Type B pancreatic cell (in vitro differentiated cells): ENCODE data around the gene C9orf50. TPM values are rescaled to one million over a fixed set of nuclear protein-coding genes. Genes with fewer than 3 reads are reported as not detected.

Experiments
- DNase-seq: peaks from one replicate; pipeline ENCODE4 v3.0.0; 2021; ENCODE audit warnings: mixed read lengths; ENCODE audit not compliant: unreplicated experiment; ENCODE audit errors: extremely low spot score
- H3K27ac Mint-ChIP-seq: 2 replicates; pipeline ENCODE4 v1.8.0; 2021; ENCODE audit warnings: mild to moderate bottlenecking, mixed read lengths
- H3K27me3 Mint-ChIP-seq: 2 replicates; pipeline ENCODE4 v1.8.0; 2021; ENCODE audit warnings: mixed read lengths
- H3K36me3 Mint-ChIP-seq: 2 replicates; pipeline ENCODE4 v1.8.0; 2021; ENCODE audit warnings: mixed read lengths
- H3K4me1 Mint-ChIP-seq: one replicate; pipeline ENCODE4 v1.8.0; 2021; ENCODE audit warnings: mixed read lengths; ENCODE audit not compliant: unreplicated experiment
- H3K4me3 Mint-ChIP-seq: 2 replicates; pipeline ENCODE4 v1.8.0; 2021; ENCODE audit warnings: mild to moderate bottlenecking, mixed read lengths
- H3K9me3 Mint-ChIP-seq: 2 replicates; pipeline ENCODE4 v1.8.0; 2021; ENCODE audit warnings: mixed read lengths
- total RNA-seq: library from RNA; stranded (reverse); gene quantifications from 2 replicates; pipeline ENCODE4 v1.2.1, GENCODE V29; 2021; ENCODE audit warnings: low replicate concordance
- TF ChIP-seq, protein P1 (sequence below): fragments of 200-600 bp; sonication (generic); conservative IDR thresholded peaks from 2 replicates; pipeline ENCODE4 v1.5.0; 2021; ENCODE audit warnings: antibody characterized with exemption, mild to moderate bottlenecking

Gene C9orf50
- total RNA-seq, 1 donor from 2014 or later: not detected

DNA sequence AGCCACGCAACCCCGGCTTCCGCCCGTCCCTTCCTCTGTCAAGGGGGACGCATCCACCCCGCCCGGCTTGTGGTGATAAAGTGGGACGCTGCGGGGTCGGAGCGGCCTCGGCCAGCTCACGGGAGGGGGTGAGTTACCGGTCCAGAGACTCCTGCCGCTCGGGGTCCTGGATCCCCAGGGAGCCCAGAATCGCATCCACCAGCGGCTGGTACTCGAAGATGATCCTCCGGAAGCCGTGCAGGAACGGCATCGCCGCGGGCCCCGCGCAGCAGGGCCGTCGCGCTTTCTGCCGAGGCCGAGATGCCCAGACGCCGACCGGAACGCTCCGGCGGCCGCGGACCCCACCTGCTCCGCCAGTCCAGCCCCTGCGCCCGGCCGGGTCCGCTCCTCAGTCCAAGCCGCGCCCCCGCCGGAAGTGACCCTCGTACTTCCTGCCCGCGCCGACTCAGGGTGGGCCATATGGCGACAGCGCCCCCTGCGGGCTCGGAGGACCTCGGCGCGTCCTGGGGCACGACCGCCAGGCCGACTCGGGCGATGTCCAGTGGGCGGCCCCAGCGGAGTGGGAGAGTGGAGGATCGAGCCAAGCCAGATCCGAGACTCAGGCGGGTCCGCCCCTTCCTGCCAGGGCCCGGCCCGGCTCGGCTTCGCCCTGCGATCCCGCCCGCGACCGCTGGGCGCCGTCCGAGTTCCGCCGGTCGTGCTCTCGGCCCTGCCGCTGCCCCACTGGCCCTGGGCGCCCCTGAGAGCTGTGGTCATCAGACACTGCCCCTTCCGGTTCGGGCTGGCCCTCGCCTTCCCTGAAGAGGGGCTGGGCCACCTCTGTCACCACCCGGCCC is 21.1 kb upstream of the C9orf50 start, which contains the start of gene ASB6:
TSS of gene ASB6 (minus strand) at position 402 of the 836 bp plus-strand sequence. CDS start at position 250, 152 bp downstream.
- H3K4me3 Mint-ChIP-seq: peak within 1 kb of the TSS; percentile 88
- H3K36me3 Mint-ChIP-seq: peaks cover 4% of the 10 kb centered on the region
- H3K27ac Mint-ChIP-seq: peak within 1 kb of the TSS; percentile 30
- peaks cover 10% of the 10 kb centered on the region for H3K4me1 Mint-ChIP-seq
- H3K27me3 Mint-ChIP-seq: no peaks in the 10 kb centered on the region
- TF ChIP-seq, protein P1, sequence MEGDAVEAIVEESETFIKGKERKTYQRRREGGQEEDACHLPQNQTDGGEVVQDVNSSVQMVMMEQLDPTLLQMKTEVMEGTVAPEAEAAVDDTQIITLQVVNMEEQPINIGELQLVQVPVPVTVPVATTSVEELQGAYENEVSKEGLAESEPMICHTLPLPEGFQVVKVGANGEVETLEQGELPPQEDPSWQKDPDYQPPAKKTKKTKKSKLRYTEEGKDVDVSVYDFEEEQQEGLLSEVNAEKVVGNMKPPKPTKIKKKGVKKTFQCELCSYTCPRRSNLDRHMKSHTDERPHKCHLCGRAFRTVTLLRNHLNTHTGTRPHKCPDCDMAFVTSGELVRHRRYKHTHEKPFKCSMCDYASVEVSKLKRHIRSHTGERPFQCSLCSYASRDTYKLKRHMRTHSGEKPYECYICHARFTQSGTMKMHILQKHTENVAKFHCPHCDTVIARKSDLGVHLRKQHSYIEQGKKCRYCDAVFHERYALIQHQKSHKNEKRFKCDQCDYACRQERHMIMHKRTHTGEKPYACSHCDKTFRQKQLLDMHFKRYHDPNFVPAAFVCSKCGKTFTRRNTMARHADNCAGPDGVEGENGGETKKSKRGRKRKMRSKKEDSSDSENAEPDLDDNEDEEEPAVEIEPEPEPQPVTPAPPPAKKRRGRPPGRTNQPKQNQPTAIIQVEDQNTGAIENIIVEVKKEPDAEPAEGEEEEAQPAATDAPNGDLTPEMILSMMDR: peak; percentile 100
- H3K9me3 Mint-ChIP-seq: no peaks in the 10 kb centered on the region
- DNase-seq: peak; percentile 100

DNA sequence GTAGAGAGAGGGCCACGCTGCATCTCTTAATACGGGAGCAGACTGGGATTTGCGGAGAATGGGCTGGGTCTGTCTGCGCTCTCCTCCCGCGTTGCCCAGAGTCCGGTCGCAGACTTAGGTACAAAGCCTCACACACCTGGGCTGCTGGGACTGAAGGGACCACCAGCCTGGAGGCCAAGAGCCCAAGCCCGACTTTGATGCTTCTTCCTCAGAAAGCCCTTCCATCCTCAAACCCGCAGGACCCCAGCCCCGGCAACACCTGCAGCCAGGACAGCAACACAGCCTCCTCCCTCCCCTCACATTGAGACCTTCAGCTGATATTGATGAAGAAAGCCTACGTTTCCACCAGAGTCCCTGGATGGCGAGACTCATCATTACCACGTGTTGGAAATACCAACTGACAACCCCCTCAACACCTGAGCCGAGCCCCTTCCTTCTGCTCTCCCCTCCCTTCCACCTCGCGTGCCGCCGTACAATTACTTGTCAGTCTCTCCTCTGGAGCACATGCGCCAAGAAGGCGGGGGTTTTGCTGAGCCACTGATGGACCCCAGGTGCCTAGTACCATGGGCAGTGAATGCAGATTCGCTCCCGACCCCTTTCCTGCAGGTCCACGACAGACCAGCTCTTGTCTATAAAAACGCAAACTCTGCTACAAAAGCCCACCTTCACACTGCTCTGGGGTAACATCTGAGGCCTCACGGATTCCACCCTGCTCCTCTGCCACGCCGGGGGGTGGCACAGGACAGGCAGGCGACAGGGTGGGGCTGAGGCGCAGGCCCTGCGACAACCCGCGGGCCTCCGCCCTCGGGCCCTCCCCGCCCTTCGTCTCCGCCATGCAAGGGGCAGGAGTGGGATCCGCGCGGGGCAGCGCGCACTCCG is 20.2 kb upstream of the C9orf50 start:
- peaks cover 10% of the 10 kb centered on the region for H3K4me1 Mint-ChIP-seq
- H3K4me3 Mint-ChIP-seq: peak overlapping the region; percentile 88
- DNase-seq: no peak
- no peaks in the 10 kb centered on the region for H3K9me3 Mint-ChIP-seq
- H3K36me3 Mint-ChIP-seq: peaks cover 4% of the 10 kb centered on the region
- TF ChIP-seq, protein P1: no peak
- H3K27me3 Mint-ChIP-seq: no peaks in the 10 kb centered on the region
- peak overlapping the region; percentile 30 for H3K27ac Mint-ChIP-seq

DNA sequence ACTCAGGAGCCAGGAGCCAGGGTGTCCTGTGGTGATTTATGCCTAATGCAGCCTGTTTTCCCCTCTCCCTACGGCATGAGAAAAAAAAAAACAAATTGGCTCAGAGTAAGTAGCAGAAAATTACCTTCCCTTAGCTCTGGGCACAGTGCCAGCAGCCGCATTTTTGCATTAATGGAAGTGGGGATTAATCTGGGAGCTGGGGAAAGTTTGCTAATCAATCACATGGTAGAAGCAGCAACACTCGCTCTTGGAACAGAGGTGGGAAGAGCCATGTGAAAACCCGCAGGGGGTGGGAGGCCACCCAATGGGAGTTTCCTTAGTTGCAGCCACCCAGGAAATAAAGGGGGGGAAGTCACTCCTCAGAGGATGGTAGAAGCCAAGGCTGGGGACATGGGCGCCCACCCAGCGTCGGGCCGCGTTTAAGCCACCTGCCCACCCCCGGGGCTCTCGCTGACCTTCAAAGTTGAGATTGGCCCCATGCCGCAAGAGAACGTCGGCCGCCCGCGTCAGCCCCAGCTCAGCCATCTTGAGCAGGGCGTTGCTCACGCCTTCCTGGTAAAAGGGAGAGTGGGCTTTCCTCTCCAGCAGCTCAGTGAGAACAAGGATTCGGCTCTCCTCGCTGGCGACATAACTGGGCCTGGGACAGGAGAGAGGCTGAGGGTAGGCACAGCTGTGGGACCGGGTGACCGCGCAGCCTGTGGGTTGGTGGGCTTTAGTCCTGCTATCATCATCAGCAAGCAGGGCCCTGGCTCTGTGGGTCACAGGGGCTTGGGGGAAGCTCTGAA is 19.4 kb upstream of the C9orf50 start:
- Mint-ChIP-seq H3K4me3 (peak overlapping the region; percentile 88), H3K36me3 (peaks cover 4% of the 10 kb centered on the region), H3K9me3 (no peaks in the 10 kb centered on the region), H3K4me1 (peaks cover 10% of the 10 kb centered on the region), H3K27me3 (no peaks in the 10 kb centered on the region), H3K27ac (no peak overlapping the region)
- TF ChIP-seq, protein P1: no peak
- no peak for DNase-seq

DNA sequence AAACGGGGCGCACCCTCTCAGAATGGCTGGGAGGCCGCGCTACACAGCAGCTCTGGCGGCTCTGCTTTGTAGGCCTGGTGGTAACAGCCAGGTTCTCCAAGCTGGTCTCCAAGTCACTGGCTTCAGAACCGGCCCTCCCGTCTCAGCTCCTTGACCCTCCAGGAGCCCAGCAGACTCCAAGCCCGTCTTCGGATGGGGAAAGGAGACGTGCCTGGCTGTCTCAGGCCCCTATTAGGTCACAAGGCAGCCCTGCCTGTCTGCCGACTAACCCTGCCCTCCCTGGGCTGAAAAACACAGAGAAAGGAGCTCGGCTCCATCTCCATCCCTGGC is 18.8 kb upstream of the C9orf50 start:
- TF ChIP-seq, protein P1: no peak
- H3K36me3 Mint-ChIP-seq: peaks cover 4% of the 10 kb centered on the region
- no peak overlapping the region for H3K27ac Mint-ChIP-seq
- no peaks in the 10 kb centered on the region for H3K9me3 Mint-ChIP-seq
- H3K27me3 Mint-ChIP-seq: no peaks in the 10 kb centered on the region
- H3K4me1 Mint-ChIP-seq: peaks cover 10% of the 10 kb centered on the region
- no peak for DNase-seq
- peak overlapping the region; percentile 88 for H3K4me3 Mint-ChIP-seq

DNA sequence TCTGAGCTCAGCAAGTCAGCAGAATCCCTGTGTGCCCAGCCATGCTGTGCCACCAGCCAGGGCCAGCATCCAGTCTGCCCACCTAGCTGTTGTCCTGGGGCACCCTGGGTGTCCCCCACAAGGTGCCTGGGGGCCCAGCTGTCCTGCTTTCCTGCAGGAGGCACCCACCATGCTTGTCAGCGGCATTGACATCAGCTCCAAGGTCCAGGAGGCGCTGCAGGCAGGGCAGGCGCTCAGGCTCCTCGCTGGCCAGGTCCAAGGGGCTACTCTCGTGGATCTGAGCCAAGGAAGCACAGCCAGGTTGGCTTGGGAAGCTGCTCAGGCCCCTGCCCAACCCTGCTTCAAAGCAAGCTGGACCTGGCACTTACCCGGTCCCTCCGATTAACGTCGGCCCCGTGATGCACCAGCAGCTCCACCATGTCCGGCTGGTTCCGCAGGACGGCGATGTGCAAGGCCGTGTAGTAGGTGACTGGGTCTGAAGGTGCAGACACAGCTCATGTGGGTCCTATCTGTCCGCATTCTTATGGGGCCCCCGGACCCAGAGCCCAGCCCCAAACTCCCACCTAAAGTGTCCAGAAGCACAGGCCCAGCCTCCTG is 18.2 kb upstream of the C9orf50 start:
- no peak overlapping the region for H3K4me3 Mint-ChIP-seq
- no peak for DNase-seq
- H3K27ac Mint-ChIP-seq: no peak overlapping the region
- TF ChIP-seq, protein P1: no peak
- peaks cover 4% of the 10 kb centered on the region for H3K36me3 Mint-ChIP-seq
- H3K4me1 Mint-ChIP-seq: peaks cover 10% of the 10 kb centered on the region
- no peaks in the 10 kb centered on the region for H3K9me3 Mint-ChIP-seq
- no peaks in the 10 kb centered on the region for H3K27me3 Mint-ChIP-seq
